Adipose tissue (tissue), 3 donors: ENCODE data around the gene RPP30. TPM values are rescaled to one million over a fixed set of nuclear protein-coding genes. Genes with fewer than 3 reads are reported as not detected.

Experiments used
- H3K27ac ChIP-seq: one replicate; pipeline ENCODE4 v1.5.1; 2013; ENCODE audit warnings: low read depth, low read length
- WGBS, 3 donors: extraction: QIAGEN DNeasy Blood & Tissue Kit; methylation state at CpG; one replicate each; pipeline ENCODE4 v1.1.7; 2013; 5-methylcytosine and 5-hydroxymethylcytosine counted together
- polyA plus RNA-seq, 3 donors: library from polyadenylated mRNA; stranded (reverse); fragments of 200-250 nt; gene quantifications; one replicate each; pipeline ENCODE4 v1.2.3, GENCODE V29; 2013
- donor health status: healthy with polysubstance abuse.
- donor health status: Bipolar disorder and iron deficiency.
- donor health status: healthy.

Gene RPP30
- polyA plus RNA-seq, 3 donors, result 12.5 to 28.8 (median 21.9) TPM

- WGBS, 3 donors, result 77 to 94% (median 92%) methylated on average over 7 of the region's 7 CpGs
- no peak overlapping the region for H3K27ac ChIP-seq
Measured at GRCh38 chr10:90912854-90913479, 41.2 kb downstream of the RPP30 start.

- WGBS, 3 donors, result 90 to 96% (median 94%) methylated on average over 2 of the region's 2 CpGs
- H3K27ac ChIP-seq, result no peak overlapping the region
Measured at GRCh38 chr10:90913774-90914420, 42.1 kb downstream of the RPP30 start.

- WGBS, 3 donors, result 77 to 85% (median 79%) methylated on average over 10 of the region's 10 CpGs
- H3K27ac ChIP-seq, result no peak overlapping the region
Measured at GRCh38 chr10:90914992-90915765, 43.4 kb downstream of the RPP30 start.

- WGBS, 3 donors, result 73 to 87% (median 77%) methylated on average over 10 to 11 of the region's 11 CpGs
- H3K27ac ChIP-seq, result no peak overlapping the region
Measured at GRCh38 chr10:90915766-90916075, 43.9 kb downstream of the RPP30 start.

GRCh38 chr10:90916392-90917237 lies 44.8 kb downstream of the RPP30 start:
- H3K27ac ChIP-seq, result no peak overlapping the region
- WGBS, 3 donors, result 84 to 88% (median 87%) methylated on average over 6 of the region's 6 CpGs

GRCh38 chr10:90917238-90917967 lies 45.6 kb downstream of the RPP30 start:
- H3K27ac ChIP-seq, result no peak overlapping the region
- WGBS, 3 donors, result 79 to 80% (median 79%) methylated on average over 8 of the region's 8 CpGs

GRCh38 chr10:90917968-90918318 lies 46.2 kb downstream of the RPP30 start:
- 77 to 97% (median 93%) methylated on average over 3 of the region's 3 CpGs for WGBS, 3 donors
- no peak overlapping the region for H3K27ac ChIP-seq

GRCh38 chr10:90919683-90920574 lies 48.2 kb downstream of the RPP30 start:
- H3K27ac ChIP-seq, result no peak overlapping the region
- WGBS, 3 donors, result 71 to 85% (median 84%) methylated on average over 8 of the region's 8 CpGs

- no peak within 1 kb of the TSS for H3K27ac ChIP-seq
- 64 to 67% (median 65%) methylated on average over 5 of the region's 5 CpGs for WGBS, 3 donors
Measured at GRCh38 chr10:90920986-90921666, 49.4 kb downstream of the RPP30 start, which contains the start of gene ANKRD1. ANKRD1 (minus strand) TSS chr10:90921087; CDS start chr10:90921027, 60 bp downstream.

GRCh38 chr10:90921906-90922305 lies 50.1 kb downstream of the RPP30 start:
- no peak overlapping the region for H3K27ac ChIP-seq
- WGBS, 3 donors, result 77 to 88% (median 79%) methylated on average over 3 of the region's 3 CpGs

GRCh38 chr10:90923111-90923731 lies 51.4 kb downstream of the RPP30 start:
- 60 to 77% (median 73%) methylated on average over 2 of the region's 2 CpGs for WGBS, 3 donors
- H3K27ac ChIP-seq, result no peak overlapping the region

- 87 to 90% (median 89%) methylated on average over 3 of the region's 3 CpGs for WGBS, 3 donors
- H3K27ac ChIP-seq, result no peak overlapping the region
Measured at GRCh38 chr10:90924552-90924951, 52.8 kb downstream of the RPP30 start.

GRCh38 chr10:90925079-90926029 lies 53.6 kb downstream of the RPP30 start:
- WGBS, 3 donors, result 89 to 92% (median 91%) methylated on average over 5 of the region's 5 CpGs
- no peak overlapping the region for H3K27ac ChIP-seq

GRCh38 chr10:90927293-90927692 lies 55.5 kb downstream of the RPP30 start:
- 77 to 92% (median 79%) methylated on average over 2 of the region's 2 CpGs for WGBS, 3 donors
- H3K27ac ChIP-seq, result no peak overlapping the region

GRCh38 chr10:90929179-90929578 lies 57.4 kb downstream of the RPP30 start:
- no peak overlapping the region for H3K27ac ChIP-seq
- 58 to 77% (median 62%) methylated on average over 5 of the region's 5 CpGs for WGBS, 3 donors
